OCI-LY1 (cell line): ENCODE results near the gene EYS.

Experiments
- H2AFZ ChIP-seq: fragments of 200-600 bp; sonication (generic), shearing (Covaris generic); 2 replicates; pipeline ENCODE4 v1.6.0; 2014; ENCODE audit warnings: antibody characterized with exemption, mild to moderate bottlenecking, low read length
- H3F3A ChIP-seq: fragments of 200-600 bp; sonication (generic), shearing (Covaris generic); 2 replicates; pipeline ENCODE4 v1.6.0; 2014; ENCODE audit warnings: mild to moderate bottlenecking, antibody characterized with exemption, low read length, moderate library complexity; ENCODE audit not compliant: insufficient read depth
- H3K27ac ChIP-seq: fragments of 200-600 bp; sonication (generic); 2 replicates; pipeline ENCODE4 v1.5.1; 2014; ENCODE audit warnings: low read length, mixed run types, mild to moderate bottlenecking, low read depth; ENCODE audit not compliant: poor library complexity, severe bottlenecking
- H3K27me3 ChIP-seq: fragments of 200-600 bp; sonication (generic); 2 replicates; pipeline ENCODE4 v1.6.0; 2014; ENCODE audit warnings: antibody characterized with exemption, mild to moderate bottlenecking, low read length, moderate library complexity; ENCODE audit not compliant: insufficient read depth
- H3K36me3 ChIP-seq: fragments of 200-600 bp; sonication (generic); 2 replicates; pipeline ENCODE4 v1.6.1; 2014; ENCODE audit warnings: mild to moderate bottlenecking, antibody characterized with exemption, low read length, moderate library complexity, mixed read lengths; ENCODE audit not compliant: insufficient read depth
- H3K4me1 ChIP-seq: fragments of 200-600 bp; sonication (generic); 2 replicates; pipeline ENCODE4 v1.5.1; 2014; ENCODE audit warnings: mild to moderate bottlenecking, low read length, moderate library complexity; ENCODE audit not compliant: insufficient read depth, severe bottlenecking
- H3K4me2 ChIP-seq: fragments of 200-600 bp; sonication (generic), shearing (Covaris generic); 2 replicates; pipeline ENCODE4 v1.6.1; 2014; ENCODE audit warnings: low read length
- H3K4me3 ChIP-seq: fragments of 200-600 bp; sonication (generic); 2 replicates; pipeline ENCODE4 v1.5.1; 2014; ENCODE audit warnings: low read length, low read depth, mild to moderate bottlenecking, mixed read lengths; ENCODE audit not compliant: poor library complexity, severe bottlenecking
- H3K79me2 ChIP-seq: fragments of 200-600 bp; shearing (Covaris generic); 2 replicates; pipeline ENCODE4 v1.6.1; 2016; ENCODE audit warnings: mixed run types, low read length, mixed read lengths; ENCODE audit not compliant: insufficient read depth
- H3K9ac ChIP-seq: fragments of 200-600 bp; sonication (generic), shearing (Covaris generic); 2 replicates; pipeline ENCODE4 v1.6.1; 2014; ENCODE audit warnings: mild to moderate bottlenecking, low read length, mixed read lengths
- H3K9me2 ChIP-seq: fragments of 200-600 bp; sonication (generic), shearing (Covaris generic); 2 replicates; pipeline ENCODE4 v1.6.1; 2014; ENCODE audit warnings: low read depth, mild to moderate bottlenecking, low read length, mixed read lengths
- H3K9me3 ChIP-seq: fragments of 200-600 bp; shearing (Covaris generic); 2 replicates; pipeline ENCODE4 v1.6.1; 2014; ENCODE audit warnings: low read length, mixed read lengths
- H4K20me1 ChIP-seq: fragments of 200-600 bp; sonication (generic), shearing (Covaris generic); 2 replicates; pipeline ENCODE4 v1.6.0; 2016; ENCODE audit warnings: mild to moderate bottlenecking, low read length; ENCODE audit not compliant: insufficient read depth
- EZH2 ChIP-seq: fragments of 200-600 bp; sonication (generic), shearing (Covaris generic); IDR thresholded peaks from 2 replicates; pipeline ENCODE4 v1.8.0; 2017; ENCODE audit warnings: borderline replicate concordance, mixed run types, mild to moderate bottlenecking, antibody characterized with exemption, low read length, moderate library complexity, mixed read lengths
- TF ChIP-seq, protein P1 (sequence below): fragments of 200-600 bp; sonication (generic), shearing (Covaris generic); IDR thresholded peaks from 2 replicates; pipeline ENCODE4 v1.5.1; 2017; ENCODE audit warnings: mild to moderate bottlenecking, antibody characterized with exemption, low read length, moderate library complexity, mixed read lengths

Gene EYS

DNA sequence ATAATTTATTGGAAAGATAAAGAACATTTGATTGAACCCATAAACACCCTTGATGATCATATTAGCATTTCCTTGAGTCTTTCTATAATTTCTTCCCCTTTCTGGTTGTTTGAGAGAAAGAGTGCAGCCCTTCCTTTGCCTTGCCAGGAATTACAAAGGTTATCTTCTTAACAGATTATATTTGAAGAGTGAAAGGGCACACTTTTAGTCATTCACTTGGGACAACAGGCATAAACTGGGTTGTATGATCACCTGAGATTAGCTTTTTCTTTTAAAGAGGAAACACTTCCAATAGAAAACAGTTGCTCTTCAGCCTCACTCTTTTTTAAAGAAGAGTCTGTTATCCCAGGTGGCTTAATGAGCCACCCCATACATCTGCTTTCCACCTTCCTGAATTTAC is 1776.2 kb downstream of the EYS start:
- Histone ChIP-seq H2AFZ (no peak overlapping the region), H4K20me1 (no peaks in the 10 kb centered on the region), H3K27ac (no peak overlapping the region), H3K4me2 (no peak overlapping the region), H3K4me1 (no peaks in the 10 kb centered on the region), H3K4me3 (no peak overlapping the region), H3K9ac (no peak overlapping the region), H3K9me3 (no peaks in the 10 kb centered on the region), H3K79me2 (no peaks in the 10 kb centered on the region), H3K27me3 (no peaks in the 10 kb centered on the region), H3F3A (no peaks in the 10 kb centered on the region), H3K36me3 (no peaks in the 10 kb centered on the region), H3K9me2 (no peaks in the 10 kb centered on the region)
- TF ChIP-seq, protein P1, sequence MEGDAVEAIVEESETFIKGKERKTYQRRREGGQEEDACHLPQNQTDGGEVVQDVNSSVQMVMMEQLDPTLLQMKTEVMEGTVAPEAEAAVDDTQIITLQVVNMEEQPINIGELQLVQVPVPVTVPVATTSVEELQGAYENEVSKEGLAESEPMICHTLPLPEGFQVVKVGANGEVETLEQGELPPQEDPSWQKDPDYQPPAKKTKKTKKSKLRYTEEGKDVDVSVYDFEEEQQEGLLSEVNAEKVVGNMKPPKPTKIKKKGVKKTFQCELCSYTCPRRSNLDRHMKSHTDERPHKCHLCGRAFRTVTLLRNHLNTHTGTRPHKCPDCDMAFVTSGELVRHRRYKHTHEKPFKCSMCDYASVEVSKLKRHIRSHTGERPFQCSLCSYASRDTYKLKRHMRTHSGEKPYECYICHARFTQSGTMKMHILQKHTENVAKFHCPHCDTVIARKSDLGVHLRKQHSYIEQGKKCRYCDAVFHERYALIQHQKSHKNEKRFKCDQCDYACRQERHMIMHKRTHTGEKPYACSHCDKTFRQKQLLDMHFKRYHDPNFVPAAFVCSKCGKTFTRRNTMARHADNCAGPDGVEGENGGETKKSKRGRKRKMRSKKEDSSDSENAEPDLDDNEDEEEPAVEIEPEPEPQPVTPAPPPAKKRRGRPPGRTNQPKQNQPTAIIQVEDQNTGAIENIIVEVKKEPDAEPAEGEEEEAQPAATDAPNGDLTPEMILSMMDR, result no peak
- TF ChIP-seq EZH2, result no peak

DNA sequence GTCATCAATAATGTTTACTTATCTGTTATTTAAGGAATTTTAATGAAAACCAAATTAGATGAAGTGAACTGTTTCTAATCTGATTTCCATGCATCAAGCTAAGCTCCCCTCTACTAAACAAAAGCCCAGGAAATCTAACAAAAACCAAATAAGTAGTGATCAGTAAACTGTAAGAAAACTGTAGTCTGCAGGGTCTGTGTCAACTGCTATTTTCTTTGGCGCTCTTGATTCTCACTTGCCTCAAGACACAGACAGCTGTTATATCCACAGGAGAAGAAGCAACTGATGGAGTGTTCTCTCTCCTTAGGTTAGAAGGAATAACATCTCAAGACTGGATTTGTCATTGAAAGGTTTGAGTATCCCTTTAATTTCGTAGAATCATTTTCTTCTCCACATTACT is 1777.9 kb downstream of the EYS start:
- Histone ChIP-seq H3K4me1 (no peaks in the 10 kb centered on the region), H3K36me3 (no peaks in the 10 kb centered on the region), H3K27ac (no peak overlapping the region), H4K20me1 (no peaks in the 10 kb centered on the region), H3K9me2 (no peaks in the 10 kb centered on the region), H3K4me2 (no peak overlapping the region), H3F3A (no peaks in the 10 kb centered on the region), H3K9me3 (no peaks in the 10 kb centered on the region), H2AFZ (no peak overlapping the region), H3K27me3 (no peaks in the 10 kb centered on the region), H3K4me3 (no peak overlapping the region), H3K79me2 (no peaks in the 10 kb centered on the region), H3K9ac (no peak overlapping the region)
- TF ChIP-seq, protein P1, result no peak
- no peak for TF ChIP-seq EZH2

DNA sequence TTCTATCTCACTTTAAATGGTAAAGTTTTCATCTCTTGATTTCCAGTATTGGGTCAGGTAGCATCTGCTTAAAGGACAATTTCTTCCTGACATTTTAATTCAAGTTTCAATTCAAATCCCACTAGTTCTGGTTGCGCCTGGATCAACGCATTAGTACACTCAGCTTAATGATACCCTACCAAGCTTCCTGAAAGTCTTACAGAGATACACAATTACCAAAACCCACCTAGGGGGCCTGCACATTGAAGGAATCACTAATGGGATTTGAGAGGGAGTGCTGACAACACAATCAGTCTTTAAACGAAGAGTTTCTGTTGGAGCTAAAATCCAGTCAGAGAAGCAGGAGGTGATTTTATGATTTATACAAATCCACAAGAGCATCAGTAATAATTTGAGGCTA is 1778.4 kb downstream of the EYS start:
- H3K4me3 ChIP-seq, result no peak overlapping the region
- TF ChIP-seq EZH2, result no peak
- TF ChIP-seq, protein P1, result no peak
- H3K9me2 ChIP-seq, result no peaks in the 10 kb centered on the region
- no peaks in the 10 kb centered on the region for H3K27me3 ChIP-seq
- no peak overlapping the region for H3K4me2 ChIP-seq
- no peaks in the 10 kb centered on the region for H3K4me1 ChIP-seq
- no peak overlapping the region for H2AFZ ChIP-seq
- H3K36me3 ChIP-seq, result no peaks in the 10 kb centered on the region
- no peak overlapping the region for H3K27ac ChIP-seq
- no peak overlapping the region for H3K9ac ChIP-seq
- H3K79me2 ChIP-seq, result no peaks in the 10 kb centered on the region
- H3K9me3 ChIP-seq, result no peaks in the 10 kb centered on the region
- no peaks in the 10 kb centered on the region for H3F3A ChIP-seq
- no peaks in the 10 kb centered on the region for H4K20me1 ChIP-seq
